HL-60 (cell line): ENCODE results near the gene PLOD1.

Experiments used
- DNase-seq, 2 experiments: peaks; one replicate each; pipeline ENCODE4 v3.0.0-alpha.2; 2010 to 2020; ENCODE audit warnings: low read depth in 1 of 2, low spot score in 1 of 2
- H3K27ac ChIP-seq: fragments of 250-450 bp; sonication (Bioruptor Pico); replicated peaks from 2 replicates; pipeline ENCODE4 v1.5.1; 2020; ENCODE audit warnings: mild to moderate bottlenecking, moderate library complexity
- H3K27me3 ChIP-seq: fragments of 250-450 bp; sonication (Bioruptor Pico); 2 replicates; pipeline ENCODE4 v1.5.1; 2021; ENCODE audit warnings: mild to moderate bottlenecking, moderate library complexity; ENCODE audit not compliant: insufficient read depth, poor library complexity, severe bottlenecking
- H3K4me3 ChIP-seq: replicated peaks from 2 replicates; pipeline ENCODE4 v1.5.1; 2011; ENCODE audit warnings: mild to moderate bottlenecking, control low read depth, low read length; ENCODE audit not compliant: insufficient read depth
- CTCF ChIP-seq: IDR thresholded peaks from one replicate; pipeline ENCODE4 v1.5.1; 2011; ENCODE audit warnings: low read length, control low read depth, inconsistent platforms; ENCODE audit not compliant: insufficient read depth
- GABPA ChIP-seq: IDR thresholded peaks from 2 replicates; pipeline ENCODE4 v1.6.1; 2012; ENCODE audit warnings: low read depth
- POLR2AphosphoS5 ChIP-seq: IDR thresholded peaks from 2 replicates; pipeline ENCODE4 v1.6.1; 2012; ENCODE audit warnings: low read depth
- REST ChIP-seq: IDR thresholded peaks from 2 replicates; pipeline ENCODE4 v1.6.1; 2012; ENCODE audit warnings: low read depth; ENCODE audit not compliant: insufficient replicate concordance
- SPI1 ChIP-seq: IDR thresholded peaks from 2 replicates; pipeline ENCODE4 v1.6.1; 2012; ENCODE audit warnings: low read depth, mild to moderate bottlenecking, borderline replicate concordance

The PLOD1 gene

GRCh38 chr1:11978301-11978700, 43.8 kb downstream of the PLOD1 start:
- peak in 1 of 2 experiments; percentile 15 for DNase-seq
- TF ChIP-seq CTCF (no peak), REST (no peak), GABPA (no peak), SPI1 (peak; percentile 91), POLR2AphosphoS5 (no peak)
- Histone ChIP-seq H3K27ac (no peak overlapping the region), H3K4me3 (no peak overlapping the region), H3K27me3 (no peaks in the 10 kb centered on the region)

- Histone ChIP-seq H3K27ac (no peak overlapping the region), H3K27me3 (no peaks in the 10 kb centered on the region), H3K4me3 (peak overlapping the region; percentile 95)
- no peak for TF ChIP-seq REST
- no peak for TF ChIP-seq GABPA
- no peak for TF ChIP-seq POLR2AphosphoS5
- TF ChIP-seq CTCF: no peak
- DNase-seq: no peak
Observed at GRCh38 chr1:11979028-11979850, 44.7 kb downstream of the PLOD1 start.

GRCh38 chr1:11979851-11980675, 45.5 kb downstream of the PLOD1 start, which contains the start of gene MFN2:
Gene MFN2, plus strand, starts transcription at chr1:11980444. Its CDS starts 8,725 bp downstream, at chr1:11989169.
- peak; percentile 94 to 95 for DNase-seq
- H3K27me3 ChIP-seq: no peaks in the 10 kb centered on the region
- peak within 1 kb of the TSS; percentile 93 for H3K27ac ChIP-seq
- TF ChIP-seq CTCF (no peak), GABPA (peak; percentile 36; the same call in 1 of the 2 replicates), SPI1 (peak; percentile 88), REST (peak; percentile 23), POLR2AphosphoS5 (peak; percentile 78)
- H3K4me3 ChIP-seq: peak within 1 kb of the TSS; percentile 95
